ENCODE data around the gene ZNF836.

Gene ZNF836

GRCh38 chr19:52170863-52171320 is 529 bp downstream of the ZNF836 start:
- Histone ChIP-seq H3K23ac (ENCODE audit: low read depth, low read length, poor library complexity) (no peak overlapping the region), H3K36me3 (replicated peaks in 1 of 2; ENCODE audit: control insufficient read depth in 2 of 2, insufficient read depth in 2 of 2, low read length in 2 of 2) (peaks cover 2 to 5% of the 10 kb centered on the region in 2 donors), H2BK5ac (ENCODE audit: low read length) (no peak overlapping the region), H4K91ac (ENCODE audit: low read depth, low read length, poor library complexity) (no peak overlapping the region), H3K4me2 (ENCODE audit: insufficient read depth, low read length, poor library complexity, severe bottlenecking) (peak overlapping the region; percentile 84), H3K27me3 (ENCODE audit: control insufficient read depth in 3 of 3, insufficient read depth in 3 of 3, low read depth in 1 of 3, low read length in 3 of 3) (peaks cover 0 to 12% (median 2%) of the 10 kb centered on the region in 3 experiments), H3K18ac (ENCODE audit: low read length) (no peak overlapping the region), H2AK5ac (ENCODE audit: low read depth, low read length) (no peak overlapping the region), H4K8ac (ENCODE audit: low read depth, low read length) (no peak overlapping the region), H3K4ac (ENCODE audit: low read length) (no peak overlapping the region), H3K4me3 (ENCODE audit: low read length in 2 of 2) (peak overlapping the region; percentile 51 to 86), H3K79me1 (ENCODE audit: low read depth, low read length) (no peaks in the 10 kb centered on the region), H3K27ac (replicated peaks; ENCODE audit: low read length) (no peak overlapping the region), H3K9me3 (replicated peaks in 1 of 2; ENCODE audit: control insufficient read depth in 2 of 2, insufficient read depth in 1 of 2, low read depth in 1 of 2, low read length in 2 of 2) (peaks cover 3 to 23% of the 10 kb centered on the region in 2 donors), H3K14ac (ENCODE audit: low read length) (no peak overlapping the region), H3K9ac (ENCODE audit: low read depth, low read length, poor library complexity) (peak overlapping the region; percentile 56), H2BK120ac (ENCODE audit: low read depth, low read length) (no peak overlapping the region), H2BK12ac (ENCODE audit: low read length) (no peak overlapping the region), H3K4me1 (ENCODE audit: control insufficient read depth in 2 of 2, insufficient read depth in 1 of 2, low read depth in 1 of 2, low read length in 2 of 2) (peaks cover 0 to 1% of the 10 kb centered on the region in 2 donors), H2BK15ac (ENCODE audit: low read length) (no peak overlapping the region), H2AFZ (ENCODE audit: low read length) (peak overlapping the region; percentile 92)
- no CpG with 5 or more reads among the region's 22 CpGs for WGBS, 2 donors (ENCODE audit: extremely low coverage in 2 of 2, insufficient read length in 2 of 2, insufficient replicate concordance in 1 of 2)
- DNase-seq (ENCODE audit: low spot score): no peak

DNA sequence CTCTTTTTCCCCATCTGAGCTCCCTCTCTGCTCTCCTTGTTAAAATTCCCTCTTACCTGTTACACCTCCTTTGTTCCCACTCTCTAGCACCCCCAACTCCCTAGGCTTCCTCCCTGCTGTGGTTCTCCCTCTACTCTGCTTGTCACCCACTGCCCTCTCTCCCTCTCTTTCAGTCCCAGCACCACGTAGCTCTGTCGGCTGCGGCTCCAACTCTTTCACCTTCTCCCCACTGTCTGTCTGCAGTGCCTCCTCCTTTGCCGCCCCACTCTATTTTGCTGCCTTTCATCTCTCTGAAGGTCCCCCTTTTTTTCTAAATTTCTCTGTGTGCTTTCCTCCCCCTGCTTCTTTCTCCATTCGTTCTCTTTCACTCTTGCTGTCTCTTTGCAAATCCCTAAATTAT is 1.1 kb downstream of the ZNF836 start:
- Histone ChIP-seq H3K79me1 (ENCODE audit: low read depth, low read length) (no peaks in the 10 kb centered on the region), H3K27ac (replicated peaks; ENCODE audit: low read length) (no peak overlapping the region), H2BK12ac (ENCODE audit: low read length) (no peak overlapping the region), H3K9ac (ENCODE audit: low read depth, low read length, poor library complexity) (no peak overlapping the region), H3K27me3 (ENCODE audit: control insufficient read depth in 3 of 3, insufficient read depth in 3 of 3, low read depth in 1 of 3, low read length in 3 of 3) (peaks cover 0 to 12% (median 2%) of the 10 kb centered on the region in 3 experiments), H3K4me3 (ENCODE audit: low read length in 2 of 2) (peak overlapping the region; percentile 51 to 86), H2BK5ac (ENCODE audit: low read length) (no peak overlapping the region), H4K91ac (ENCODE audit: low read depth, low read length, poor library complexity) (no peak overlapping the region), H2BK15ac (ENCODE audit: low read length) (no peak overlapping the region), H4K8ac (ENCODE audit: low read depth, low read length) (no peak overlapping the region), H3K18ac (ENCODE audit: low read length) (no peak overlapping the region), H2AK5ac (ENCODE audit: low read depth, low read length) (no peak overlapping the region), H3K14ac (ENCODE audit: low read length) (no peak overlapping the region), H2BK120ac (ENCODE audit: low read depth, low read length) (no peak overlapping the region), H3K36me3 (replicated peaks in 1 of 2; ENCODE audit: control insufficient read depth in 2 of 2, insufficient read depth in 2 of 2, low read length in 2 of 2) (peaks cover 4 to 5% of the 10 kb centered on the region in 2 donors), H3K4me2 (ENCODE audit: insufficient read depth, low read length, poor library complexity, severe bottlenecking) (peak overlapping the region; percentile 84), H3K4ac (ENCODE audit: low read length) (no peak overlapping the region), H3K9me3 (replicated peaks in 1 of 2; ENCODE audit: control insufficient read depth in 2 of 2, insufficient read depth in 1 of 2, low read depth in 1 of 2, low read length in 2 of 2) (peaks cover 3 to 23% of the 10 kb centered on the region in 2 donors), H3K23ac (ENCODE audit: low read depth, low read length, poor library complexity) (no peak overlapping the region), H3K4me1 (ENCODE audit: control insufficient read depth in 2 of 2, insufficient read depth in 1 of 2, low read depth in 1 of 2, low read length in 2 of 2) (peaks cover 0 to 1% of the 10 kb centered on the region in 2 donors), H2AFZ (ENCODE audit: low read length) (peak overlapping the region; percentile 92)
- no peak for DNase-seq (ENCODE audit: low spot score)
- WGBS, 2 donors (ENCODE audit: extremely low coverage in 2 of 2, insufficient read length in 2 of 2, insufficient replicate concordance in 1 of 2): no CpG with 5 or more reads among the region's 5 CpGs

DNA sequence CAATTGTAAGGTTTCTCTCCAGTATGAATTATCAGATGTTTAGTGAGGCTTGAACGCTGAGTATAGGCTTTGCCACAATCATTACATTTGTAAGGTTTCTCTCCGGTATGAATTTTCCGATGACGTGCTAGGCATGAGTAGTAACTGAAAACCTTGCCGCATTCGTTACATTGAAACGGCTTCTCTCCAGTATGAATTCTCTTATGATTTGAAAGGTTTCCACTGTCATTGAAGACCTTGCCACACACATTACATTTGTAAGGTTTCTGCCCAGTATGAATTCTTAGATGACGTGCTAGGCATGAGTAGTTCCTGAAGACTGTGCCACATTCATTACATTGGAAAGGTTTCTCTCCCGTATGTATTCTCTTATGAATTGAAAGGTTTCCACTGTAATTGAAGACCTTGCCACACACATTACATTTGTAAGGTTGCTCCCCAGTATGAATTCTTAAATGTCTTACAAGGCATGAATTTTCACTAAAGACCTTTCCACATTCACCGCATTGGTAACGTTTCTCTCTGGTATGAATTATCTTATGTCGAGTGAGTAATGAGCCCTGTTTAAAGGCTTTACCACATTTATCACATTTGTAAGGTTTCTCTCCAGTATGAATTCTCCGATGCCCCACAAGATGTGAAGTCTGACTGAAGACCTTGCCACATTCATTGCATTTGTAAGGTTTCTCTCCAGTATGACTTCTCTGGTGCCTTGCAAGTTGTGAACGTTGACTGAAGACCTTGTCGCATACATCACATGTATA is 15.6 kb downstream of the ZNF836 start:
- no peak overlapping the region for H3K14ac ChIP-seq (ENCODE audit: low read length)
- peaks cover 19 to 61% of the 10 kb centered on the region in 2 donors for H3K9me3 ChIP-seq (replicated peaks in 1 of 2; ENCODE audit: control insufficient read depth in 2 of 2, insufficient read depth in 1 of 2, low read depth in 1 of 2, low read length in 2 of 2)
- H3K36me3 ChIP-seq (replicated peaks in 1 of 2; ENCODE audit: control insufficient read depth in 2 of 2, insufficient read depth in 2 of 2, low read length in 2 of 2): peaks cover 0 to 6% of the 10 kb centered on the region in 2 donors
- WGBS, 2 donors (ENCODE audit: extremely low coverage in 2 of 2, insufficient read length in 2 of 2, insufficient replicate concordance in 1 of 2): no CpG with 5 or more reads among the region's 15 CpGs
- no peak overlapping the region for H3K4me2 ChIP-seq (ENCODE audit: insufficient read depth, low read length, poor library complexity, severe bottlenecking)
- no peak overlapping the region for H4K91ac ChIP-seq (ENCODE audit: low read depth, low read length, poor library complexity)
- no peak overlapping the region for H3K27ac ChIP-seq (replicated peaks; ENCODE audit: low read length)
- H3K4me1 ChIP-seq (ENCODE audit: control insufficient read depth in 2 of 2, insufficient read depth in 1 of 2, low read depth in 1 of 2, low read length in 2 of 2): no peaks in the 10 kb centered on the region
- H3K18ac ChIP-seq (ENCODE audit: low read length): no peak overlapping the region
- H3K27me3 ChIP-seq (ENCODE audit: control insufficient read depth in 3 of 3, insufficient read depth in 3 of 3, low read depth in 1 of 3, low read length in 3 of 3): no peaks in the 10 kb centered on the region
- no peak for DNase-seq (ENCODE audit: low spot score)
- no peak overlapping the region for H3K4ac ChIP-seq (ENCODE audit: low read length)
- H3K79me1 ChIP-seq (ENCODE audit: low read depth, low read length): no peaks in the 10 kb centered on the region
- no peak overlapping the region for H3K23ac ChIP-seq (ENCODE audit: low read depth, low read length, poor library complexity)
- no peak overlapping the region for H2AFZ ChIP-seq (ENCODE audit: low read length)
- H3K9ac ChIP-seq (ENCODE audit: low read depth, low read length, poor library complexity): no peak overlapping the region
- no peak overlapping the region for H4K8ac ChIP-seq (ENCODE audit: low read depth, low read length)
- no peak overlapping the region for H2AK5ac ChIP-seq (ENCODE audit: low read depth, low read length)
- H2BK12ac ChIP-seq (ENCODE audit: low read length): no peak overlapping the region
- no peak overlapping the region for H2BK15ac ChIP-seq (ENCODE audit: low read length)
- H2BK120ac ChIP-seq (ENCODE audit: low read depth, low read length): no peak overlapping the region
- no peak overlapping the region for H3K4me3 ChIP-seq (ENCODE audit: low read length in 2 of 2)
- H2BK5ac ChIP-seq (ENCODE audit: low read length): no peak overlapping the region

- Histone ChIP-seq H3K14ac (ENCODE audit: low read length) (no peak overlapping the region), H3K36me3 (replicated peaks in 1 of 2; ENCODE audit: control insufficient read depth in 2 of 2, insufficient read depth in 2 of 2, low read length in 2 of 2) (no peaks in the 10 kb centered on the region), H3K4me1 (ENCODE audit: control insufficient read depth in 2 of 2, insufficient read depth in 1 of 2, low read depth in 1 of 2, low read length in 2 of 2) (no peaks in the 10 kb centered on the region), H3K23ac (ENCODE audit: low read depth, low read length, poor library complexity) (no peak overlapping the region), H2BK15ac (ENCODE audit: low read length) (no peak overlapping the region), H2BK5ac (ENCODE audit: low read length) (no peak overlapping the region), H3K79me1 (ENCODE audit: low read depth, low read length) (no peaks in the 10 kb centered on the region), H3K27ac (replicated peaks; ENCODE audit: low read length) (no peak overlapping the region), H3K4me3 (ENCODE audit: low read length in 2 of 2) (no peak overlapping the region), H2BK12ac (ENCODE audit: low read length) (no peak overlapping the region), H2AK5ac (ENCODE audit: low read depth, low read length) (no peak overlapping the region), H3K9me3 (replicated peaks in 1 of 2; ENCODE audit: control insufficient read depth in 2 of 2, insufficient read depth in 1 of 2, low read depth in 1 of 2, low read length in 2 of 2) (peaks cover 0 to 8% of the 10 kb centered on the region in 2 donors), H3K4me2 (ENCODE audit: insufficient read depth, low read length, poor library complexity, severe bottlenecking) (no peak overlapping the region), H3K4ac (ENCODE audit: low read length) (no peak overlapping the region), H3K18ac (ENCODE audit: low read length) (no peak overlapping the region), H4K91ac (ENCODE audit: low read depth, low read length, poor library complexity) (no peak overlapping the region), H2AFZ (ENCODE audit: low read length) (no peak overlapping the region), H3K27me3 (ENCODE audit: control insufficient read depth in 3 of 3, insufficient read depth in 3 of 3, low read depth in 1 of 3, low read length in 3 of 3) (no peaks in the 10 kb centered on the region), H4K8ac (ENCODE audit: low read depth, low read length) (no peak overlapping the region), H2BK120ac (ENCODE audit: low read depth, low read length) (no peak overlapping the region), H3K9ac (ENCODE audit: low read depth, low read length, poor library complexity) (no peak overlapping the region)
- no peak for DNase-seq (ENCODE audit: low spot score)
These were observed 23.2 kb downstream of the ZNF836 start for GRCh38 chr19:52148256-52148655.

All from neuronal stem cell (in vitro differentiated cells).